NCI-H345 (cell line): ENCODE results near the gene ZNF318.
"Not testable (repeated sequence)": the region's sequence is repeated elsewhere in the genome, so short reads cannot be mapped to it uniquely, and the experiment has no call there.

ENCODE experiments used
- DNase-seq: peaks from one replicate; lab custom pipeline; 2025; lab: John Stamatoyannopoulos, UW

Gene ZNF318

GRCh38 chr6:43389730-43390295, 20.4 kb upstream of the ZNF318 start:
- no peak for DNase-seq

- DNase-seq = no peak
These were observed 17.0 kb upstream of the ZNF318 start for GRCh38 chr6:43386492-43386891.

- DNase-seq = no peak
These were observed 13.7 kb upstream of the ZNF318 start for GRCh38 chr6:43383021-43383667.

GRCh38 chr6:43380858-43381257, 11.4 kb upstream of the ZNF318 start:
- DNase-seq = not testable (repeated sequence)

DNA sequence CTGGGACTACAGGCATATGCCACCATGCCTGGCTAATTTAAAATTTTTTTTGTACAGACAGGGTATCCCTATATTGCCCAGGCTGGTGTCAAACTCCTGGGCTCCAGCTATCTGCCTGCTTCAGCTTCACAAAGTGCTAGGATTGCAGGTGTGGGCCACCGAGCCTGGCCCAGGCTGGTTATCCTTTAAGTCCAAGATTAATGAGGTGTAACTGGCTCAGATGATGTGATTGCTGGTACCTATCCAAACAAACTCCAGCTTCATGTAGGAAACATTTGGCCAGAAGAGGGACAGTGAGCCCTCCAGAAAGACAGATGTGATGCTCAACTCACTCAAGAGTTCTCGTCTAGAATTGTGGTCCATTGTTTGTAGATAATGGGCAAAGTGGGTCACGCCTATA, 9.2 kb upstream of the ZNF318 start:
- DNase-seq = no peak

DNA sequence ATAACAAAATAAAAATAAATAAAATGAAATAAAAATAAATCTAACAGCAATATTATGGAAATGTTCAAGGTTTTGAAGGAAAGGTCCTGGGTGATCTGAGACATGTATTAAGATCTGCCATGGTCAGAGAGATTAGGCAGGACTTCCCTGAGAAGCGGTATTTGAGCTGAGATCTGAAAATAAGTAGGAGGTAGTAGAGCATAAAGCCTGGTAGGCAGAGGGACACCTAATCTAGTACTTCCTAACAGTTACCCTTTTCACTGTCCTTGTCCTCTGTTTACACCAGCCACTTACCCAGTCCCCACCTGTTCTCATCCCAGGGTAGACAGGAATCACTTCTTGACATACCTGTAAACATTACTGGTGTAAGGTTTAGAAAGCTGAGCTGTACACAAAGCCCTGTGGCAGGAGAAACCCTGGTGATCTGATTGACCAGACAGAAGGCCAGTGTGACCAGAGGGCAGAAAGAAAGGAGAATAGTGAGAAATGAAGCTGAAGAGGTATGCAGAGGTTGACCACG, 8.3 kb upstream of the ZNF318 start:
- DNase-seq = no peak

- no peak for DNase-seq
These were observed 7.1 kb upstream of the ZNF318 start for GRCh38 chr6:43376551-43376981.

GRCh38 chr6:43375693-43376092, 6.2 kb upstream of the ZNF318 start:
- DNase-seq = no peak

GRCh38 chr6:43373252-43373875, 3.9 kb upstream of the ZNF318 start:
- no peak for DNase-seq

GRCh38 chr6:43370003-43370580, 645 bp upstream of the ZNF318 start:
- not testable (repeated sequence) for DNase-seq

GRCh38 chr6:43368259-43369160, 937 bp downstream of the ZNF318 start:
- DNase-seq = peak; percentile 31

- no peak for DNase-seq
These were observed 2.0 kb downstream of the ZNF318 start for GRCh38 chr6:43367245-43367984.

DNA sequence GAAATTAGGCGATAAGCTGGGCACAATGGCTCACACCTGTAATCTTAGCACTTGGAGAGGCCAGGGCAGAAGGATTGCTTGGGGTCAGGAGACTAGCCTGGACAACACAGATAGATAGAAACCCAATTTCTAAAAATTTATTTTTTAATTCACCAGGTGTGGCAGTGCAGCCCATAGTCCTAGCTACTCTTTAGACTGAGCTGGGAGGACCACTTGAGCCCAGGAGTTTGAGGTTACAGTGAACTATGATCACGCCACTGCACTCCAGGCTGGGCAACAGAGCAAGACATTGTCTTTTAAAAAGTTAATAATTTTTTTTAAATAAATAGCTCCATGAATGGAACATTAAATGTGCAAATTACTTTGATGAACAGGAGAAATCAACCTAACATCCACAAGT, 8.2 kb downstream of the ZNF318 start:
- DNase-seq = no peak

GRCh38 chr6:43359831-43360230, 9.6 kb downstream of the ZNF318 start:
- DNase-seq = no peak

DNA sequence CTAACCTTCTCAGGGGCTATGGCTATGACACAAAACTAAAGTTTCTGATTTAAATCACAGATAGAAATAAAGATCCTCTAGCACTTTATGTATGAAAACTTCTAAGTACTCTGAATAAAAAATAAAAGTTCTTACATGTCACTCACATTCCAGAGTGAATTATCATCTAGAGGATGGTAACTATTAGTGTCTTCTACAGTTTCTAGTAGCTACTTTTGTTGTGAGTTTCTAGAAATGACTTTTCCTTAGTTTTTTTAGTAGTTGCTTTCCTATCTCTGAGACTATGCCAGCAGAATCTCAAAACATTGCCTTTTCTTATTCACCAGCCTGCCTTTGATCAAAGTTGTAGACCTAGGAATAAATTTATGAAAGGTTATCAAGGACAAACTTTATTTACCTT, 10.1 kb downstream of the ZNF318 start:
- no peak for DNase-seq

DNA sequence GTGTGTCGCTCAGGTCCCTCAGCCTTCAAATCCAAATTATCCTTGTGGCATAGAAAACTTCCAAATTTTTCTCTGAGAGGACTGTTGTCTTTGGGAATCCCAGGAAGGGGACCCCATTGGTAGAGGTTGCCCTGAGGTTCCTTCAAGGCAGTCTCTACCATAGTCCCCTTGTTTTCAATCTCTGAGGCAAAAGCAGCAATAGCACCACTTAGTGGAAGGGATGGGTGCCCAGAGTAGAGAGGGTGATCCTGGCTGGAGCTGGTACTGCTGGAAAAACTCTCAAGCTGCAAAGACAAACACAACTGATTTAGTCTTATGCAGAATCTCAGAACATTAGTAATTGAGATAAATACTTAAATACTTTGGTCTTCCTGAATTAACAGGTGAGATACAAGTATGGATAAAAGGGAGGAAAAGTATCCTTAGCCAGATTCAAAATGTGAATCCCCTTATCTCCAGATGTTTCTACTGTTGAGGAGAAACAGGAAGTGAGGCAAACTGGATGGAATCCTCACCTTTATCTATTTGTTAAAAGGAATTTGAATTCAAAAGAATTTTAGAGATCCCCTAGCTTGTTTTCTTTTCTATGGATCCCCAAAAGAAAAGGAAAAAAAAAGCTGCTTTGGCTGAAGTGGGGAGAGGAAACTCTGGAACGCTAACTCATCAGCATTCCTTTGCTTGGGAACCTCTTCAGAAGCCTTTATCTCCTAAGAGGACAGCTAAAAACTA, 13.4 kb downstream of the ZNF318 start:
- DNase-seq = no peak

- not testable (repeated sequence) for DNase-seq
These were observed 17.5 kb downstream of the ZNF318 start for GRCh38 chr6:43351951-43352350.

- no peak for DNase-seq
These were observed 22.0 kb downstream of the ZNF318 start for GRCh38 chr6:43347444-43347843.

- no peak for DNase-seq
These were observed 22.4 kb downstream of the ZNF318 start for GRCh38 chr6:43347021-43347420.

GRCh38 chr6:43346243-43346642, 23.2 kb downstream of the ZNF318 start:
- DNase-seq = not testable (repeated sequence)

DNA sequence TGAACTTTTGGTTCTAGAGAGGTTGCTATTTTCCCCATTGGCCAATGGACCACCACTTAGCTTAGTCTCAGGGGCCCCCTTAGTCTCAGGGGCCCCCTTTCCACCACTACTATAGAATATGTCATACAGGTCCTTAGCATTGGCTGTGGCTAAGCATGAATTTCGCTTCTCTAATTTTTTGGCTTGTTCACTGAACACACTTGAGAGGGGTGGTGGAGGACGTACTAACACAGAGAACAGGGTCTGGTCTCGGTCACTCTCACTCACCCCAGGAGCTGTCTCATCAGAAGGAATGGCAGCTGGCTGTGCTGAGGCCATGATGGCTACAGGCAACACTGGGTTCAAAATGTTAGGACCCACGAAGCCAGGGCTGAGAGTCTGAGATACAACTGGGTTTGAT, 30.3 kb downstream of the ZNF318 start:
- DNase-seq = no peak
